Bronchial epithelial cell (primary cell): Measurements from ENCODE around the gene PSPH. TPM values are rescaled to one million over a fixed set of nuclear protein-coding genes. Genes with fewer than 3 reads are reported as not detected.
A peak's percentile ranks its signal among the peaks of the same experiment; 100 is the strongest.

Experiments used
- DNase-seq: peaks from one replicate; pipeline ENCODE4 v3.0.0-alpha.2; 2010; ENCODE audit warnings: low read depth
- FAIRE-seq: peaks from 2 replicates; lab custom pipeline; 2011; peaks lifted over from hg19 to GRCh38; lab: Jason Lieb, UNC
- H3K27me3 ChIP-seq: 2 replicates; pipeline ENCODE4 v1.5.1; 2011; ENCODE audit warnings: low read length; ENCODE audit not compliant: control insufficient read depth, insufficient read depth
- H3K36me3 ChIP-seq: 2 replicates; pipeline ENCODE4 v1.5.1; 2011; ENCODE audit warnings: low read length; ENCODE audit not compliant: control insufficient read depth, insufficient read depth
- H3K4me3 ChIP-seq: 2 replicates; pipeline ENCODE4 v1.5.1; 2011; ENCODE audit warnings: mild to moderate bottlenecking, low read depth, low read length, control low read depth
- total RNA-seq: library from RNA; depleted of rRNA; stranded (reverse); fragments of >200 nt; gene quantifications from 2 replicates; pipeline ENCODE4 v1.2.1, GENCODE V29; 2014
- TF ChIP-seq, protein P1 (sequence below): IDR thresholded peaks from 2 replicates; pipeline ENCODE4 v1.5.1; 2011; ENCODE audit warnings: mild to moderate bottlenecking, moderate library complexity, low read length, control low read depth, inconsistent platforms; ENCODE audit not compliant: insufficient read depth, severe bottlenecking

The PSPH gene
- total RNA-seq, 1 donor from 2014 or later, result 162 TPM

DNA sequence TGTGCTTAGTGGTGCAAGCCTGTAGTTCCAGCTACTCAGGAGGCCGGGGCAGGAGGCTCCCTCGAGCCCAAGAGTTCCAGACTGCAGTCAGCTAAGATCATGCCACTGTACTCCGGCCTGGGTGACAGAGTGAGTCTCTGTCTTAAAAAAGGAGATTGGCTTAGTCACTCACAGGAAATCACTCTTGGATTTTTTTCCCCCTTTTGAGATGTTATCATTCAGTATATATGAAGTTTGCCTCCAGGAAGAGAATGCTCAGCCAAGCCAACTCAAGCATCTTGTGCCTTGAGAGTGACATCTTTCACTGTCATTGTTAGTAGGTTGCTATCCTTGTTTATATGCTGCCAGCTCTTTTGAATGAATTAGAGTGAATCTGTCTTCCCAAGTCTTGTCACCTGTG lies 58.9 kb downstream of the PSPH start:
- FAIRE-seq, result no peak
- H3K36me3 ChIP-seq, result peaks cover 11% of the 10 kb centered on the region
- no peak for DNase-seq

DNA sequence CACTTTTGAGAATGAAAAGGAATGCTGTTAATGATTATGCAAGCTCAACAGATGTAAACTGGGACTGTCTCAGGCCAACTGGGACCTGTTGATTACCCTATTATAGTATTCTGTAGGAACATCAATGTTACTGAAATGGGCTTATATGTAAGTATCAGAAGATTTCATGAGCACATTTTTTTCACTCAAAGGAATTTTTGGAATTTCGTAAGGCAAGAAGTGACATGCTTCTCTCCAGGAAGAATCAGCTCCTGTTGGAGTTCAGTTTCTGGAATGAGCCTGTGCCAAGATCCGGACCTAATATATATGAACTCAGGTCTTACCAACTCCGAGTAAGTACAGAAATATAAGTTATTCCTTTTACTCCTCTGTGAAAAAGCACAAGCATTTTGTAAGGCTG lies 67.7 kb downstream of the PSPH start:
- TF ChIP-seq, protein P1, sequence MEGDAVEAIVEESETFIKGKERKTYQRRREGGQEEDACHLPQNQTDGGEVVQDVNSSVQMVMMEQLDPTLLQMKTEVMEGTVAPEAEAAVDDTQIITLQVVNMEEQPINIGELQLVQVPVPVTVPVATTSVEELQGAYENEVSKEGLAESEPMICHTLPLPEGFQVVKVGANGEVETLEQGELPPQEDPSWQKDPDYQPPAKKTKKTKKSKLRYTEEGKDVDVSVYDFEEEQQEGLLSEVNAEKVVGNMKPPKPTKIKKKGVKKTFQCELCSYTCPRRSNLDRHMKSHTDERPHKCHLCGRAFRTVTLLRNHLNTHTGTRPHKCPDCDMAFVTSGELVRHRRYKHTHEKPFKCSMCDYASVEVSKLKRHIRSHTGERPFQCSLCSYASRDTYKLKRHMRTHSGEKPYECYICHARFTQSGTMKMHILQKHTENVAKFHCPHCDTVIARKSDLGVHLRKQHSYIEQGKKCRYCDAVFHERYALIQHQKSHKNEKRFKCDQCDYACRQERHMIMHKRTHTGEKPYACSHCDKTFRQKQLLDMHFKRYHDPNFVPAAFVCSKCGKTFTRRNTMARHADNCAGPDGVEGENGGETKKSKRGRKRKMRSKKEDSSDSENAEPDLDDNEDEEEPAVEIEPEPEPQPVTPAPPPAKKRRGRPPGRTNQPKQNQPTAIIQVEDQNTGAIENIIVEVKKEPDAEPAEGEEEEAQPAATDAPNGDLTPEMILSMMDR, result no peak
- H3K27me3 ChIP-seq, result no peaks in the 10 kb centered on the region
- DNase-seq, result peak; percentile 70
- no peak overlapping the region for H3K4me3 ChIP-seq
- FAIRE-seq, result no peak
- H3K36me3 ChIP-seq, result peaks cover 23% of the 10 kb centered on the region

More for the DNA sequence above, 58.9 kb downstream of the PSPH start:
- H3K4me3 ChIP-seq, result no peak overlapping the region
- TF ChIP-seq, protein P1, result no peak
- no peaks in the 10 kb centered on the region for H3K27me3 ChIP-seq

DNA sequence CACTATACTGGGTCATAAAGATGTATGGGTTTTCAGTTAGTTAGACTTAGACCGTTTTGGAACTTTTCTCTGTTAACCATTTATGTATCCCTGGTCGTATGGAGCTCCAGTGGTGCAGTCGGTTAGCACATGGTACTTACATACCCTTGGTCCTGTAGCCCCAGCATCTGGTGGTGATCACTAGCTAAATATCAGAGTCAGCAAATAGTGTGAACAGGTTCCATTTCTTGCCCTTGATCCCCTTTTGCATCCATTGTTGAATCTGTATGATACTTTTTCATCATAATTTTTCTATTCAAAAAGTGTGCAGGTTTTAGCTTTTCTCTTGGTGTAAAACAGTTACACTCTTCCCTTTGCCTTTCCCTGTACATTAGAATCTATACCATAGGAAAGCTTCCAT lies 71.0 kb downstream of the PSPH start:
- H3K4me3 ChIP-seq, result no peak overlapping the region
- H3K27me3 ChIP-seq, result no peaks in the 10 kb centered on the region
- DNase-seq (no peak), FAIRE-seq (no peak)
- H3K36me3 ChIP-seq, result peaks cover 25% of the 10 kb centered on the region
- TF ChIP-seq, protein P1, result no peak

DNA sequence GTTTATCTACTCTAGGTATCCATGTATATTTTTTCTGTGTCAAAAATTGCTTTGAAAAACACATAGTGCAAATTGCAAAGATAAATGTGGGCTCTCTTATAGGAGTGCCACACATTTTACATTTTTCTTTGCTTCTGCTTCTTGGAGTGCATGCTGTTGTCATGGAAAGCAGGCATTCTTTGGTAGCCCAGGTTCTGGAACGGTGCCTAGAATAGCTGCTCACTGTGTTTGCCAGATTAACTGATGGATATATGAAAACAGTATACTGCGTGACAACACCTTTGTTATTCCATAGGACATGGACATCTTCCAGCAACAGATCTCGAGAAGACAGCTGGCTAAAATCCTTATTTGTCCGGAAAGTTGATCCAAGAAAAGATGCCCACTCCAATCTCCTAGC lies 73.4 kb downstream of the PSPH start:
- no peak for DNase-seq
- TF ChIP-seq, protein P1, result no peak
- FAIRE-seq, result no peak
- Histone ChIP-seq H3K27me3 (no peaks in the 10 kb centered on the region), H3K36me3 (peaks cover 20% of the 10 kb centered on the region), H3K4me3 (no peak overlapping the region)

DNA sequence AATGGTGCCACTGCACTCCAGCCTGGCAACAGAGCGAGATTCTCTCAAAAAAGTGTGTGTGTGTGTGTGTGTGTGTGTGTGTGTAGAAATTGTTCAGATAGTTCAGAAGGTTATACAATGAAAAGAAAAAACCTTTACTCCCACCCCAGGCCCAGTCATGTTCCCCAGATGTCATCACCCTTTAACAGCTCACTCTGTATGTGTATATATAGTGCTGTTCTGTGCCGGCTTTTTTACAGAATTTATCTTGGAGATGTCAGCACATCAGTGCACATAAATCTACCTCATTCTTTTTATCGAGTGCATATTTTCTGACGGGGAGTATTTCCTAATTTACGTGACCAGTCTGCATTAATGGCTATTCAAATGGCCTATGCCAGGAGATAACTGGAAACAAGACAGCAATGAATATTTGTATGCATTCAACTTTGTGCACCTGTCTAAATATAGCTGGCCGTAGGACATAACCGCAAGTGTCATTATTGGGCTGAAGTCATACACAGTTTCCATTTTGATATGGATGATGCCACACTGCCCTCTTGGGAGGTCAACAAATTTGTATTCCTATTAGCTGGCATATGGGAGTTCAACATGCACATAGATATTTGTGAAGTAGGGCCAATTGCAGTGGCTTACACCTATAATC lies 75.1 kb downstream of the PSPH start:
- H3K27me3 ChIP-seq, result no peaks in the 10 kb centered on the region
- no peak for FAIRE-seq
- DNase-seq, result no peak
- TF ChIP-seq, protein P1, result no peak
- no peak overlapping the region for H3K4me3 ChIP-seq
- peaks cover 18% of the 10 kb centered on the region for H3K36me3 ChIP-seq

DNA sequence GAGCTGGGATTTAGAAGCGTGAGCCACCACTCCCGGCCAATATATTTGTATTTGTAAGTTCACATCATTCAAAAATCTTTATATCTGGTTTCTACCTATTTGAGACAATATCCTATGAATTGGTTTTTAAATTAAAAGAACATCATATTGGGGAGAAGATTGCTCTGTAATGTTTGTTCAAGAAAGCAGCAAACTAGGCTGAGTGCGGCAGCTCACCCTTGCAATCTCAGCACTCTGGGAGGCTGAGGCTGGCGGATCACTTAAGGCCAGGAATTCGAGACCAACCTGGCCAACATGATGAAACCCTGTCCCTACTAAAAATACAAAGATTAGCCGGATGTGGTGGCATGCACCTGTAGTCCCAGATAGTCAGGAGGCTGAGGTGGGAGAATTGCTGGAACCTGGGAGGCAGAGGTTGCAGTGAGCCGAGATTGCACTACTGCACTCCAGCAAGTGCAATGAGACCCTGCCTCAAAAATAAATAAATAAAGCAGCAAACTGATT lies 77.4 kb downstream of the PSPH start:
- H3K36me3 ChIP-seq, result peaks cover 7% of the 10 kb centered on the region
- DNase-seq (no peak), FAIRE-seq (no peak)
- H3K27me3 ChIP-seq, result no peaks in the 10 kb centered on the region
- TF ChIP-seq, protein P1, result no peak
- H3K4me3 ChIP-seq, result no peak overlapping the region
